Measurements from ENCODE around the gene AKAIN1. TPM values are rescaled to one million over a fixed set of nuclear protein-coding genes. Genes with fewer than 3 reads are reported as not detected.

The AKAIN1 gene
- total RNA-seq, 1 experiment from 2014 or later, result not detected

- CTCF ChIA-PET, result no interaction called here
- H3K27me3 ChIP-seq (ENCODE audit: control insufficient read depth, insufficient read depth, low read length), result no peaks in the 10 kb centered on the region
- H3K9me3 ChIP-seq (ENCODE audit: control insufficient read depth, insufficient read depth, low read depth, low read length), result no peaks in the 10 kb centered on the region
- intact Hi-C loops (cut with micrococcal nuclease; ENCODE audit: unreplicated experiment) (no loop called here), in situ Hi-C loops (cut with HindIII; ENCODE audit: low pct_unique_long_range_greater_than_20kb, low sequenced_read_pairs) (no loop called here)
- POLR2A ChIA-PET, result no interaction called here
- TF ChIP-seq REST (IDR thresholded peaks at IDR 0.05; ENCODE audit: insufficient read depth in 1 of 2, low read depth in 2 of 2, low read length in 1 of 2) (no peak), POLR2AphosphoS5 (IDR thresholded peaks at IDR 0.05; ENCODE audit: low read depth, low read length) (no peak), TCF7L2 (IDR thresholded peaks at IDR 0.05; ENCODE audit: low read depth, low read length) (no peak), SIN3A (IDR thresholded peaks at IDR 0.05; ENCODE audit: borderline replicate concordance, insufficient read depth, low read depth, low read length) (no peak), CTCF (IDR thresholded peaks at IDR 0.05) (no peak)
- no peaks in the 10 kb centered on the region for H3K4me1 ChIP-seq (ENCODE audit: control insufficient read depth, insufficient read depth, low read length)
- no peak overlapping the region for H3K4me3 ChIP-seq (ENCODE audit: low read depth in 2 of 2, low read length in 2 of 2)
- DNase-seq (ENCODE audit: low read depth, low spot score) (no peak), ATAC-seq (no peak)
- no peak overlapping the region for H3K27ac ChIP-seq (ENCODE audit: low read length)
- no TSS peak for BruUV-seq (replicated peaks)
- no peaks in the 10 kb centered on the region for H3K36me3 ChIP-seq (ENCODE audit: control insufficient read depth, insufficient read depth, low read length)
These were observed 93.4 kb downstream of the AKAIN1 start for GRCh38 chr18:5103693-5104092.

- in situ Hi-C loops (cut with HindIII; ENCODE audit: low pct_unique_long_range_greater_than_20kb, low sequenced_read_pairs) (no loop called here), intact Hi-C loops (cut with micrococcal nuclease; ENCODE audit: unreplicated experiment) (no loop called here)
- ATAC-seq, result no peak
- H3K36me3 ChIP-seq (ENCODE audit: control insufficient read depth, insufficient read depth, low read length), result no peaks in the 10 kb centered on the region
- H3K4me1 ChIP-seq (ENCODE audit: control insufficient read depth, insufficient read depth, low read length), result no peaks in the 10 kb centered on the region
- CTCF ChIA-PET, result no interaction called here
- H3K9me3 ChIP-seq (ENCODE audit: control insufficient read depth, insufficient read depth, low read depth, low read length), result no peaks in the 10 kb centered on the region
- no peaks in the 10 kb centered on the region for H3K27me3 ChIP-seq (ENCODE audit: control insufficient read depth, insufficient read depth, low read length)
- POLR2A ChIA-PET, result no interaction called here
- no peak overlapping the region for H3K27ac ChIP-seq (ENCODE audit: low read length)
- TF ChIP-seq TCF7L2 (IDR thresholded peaks at IDR 0.05; ENCODE audit: low read depth, low read length) (no peak), SIN3A (IDR thresholded peaks at IDR 0.05; ENCODE audit: borderline replicate concordance, insufficient read depth, low read depth, low read length) (no peak), POLR2AphosphoS5 (IDR thresholded peaks at IDR 0.05; ENCODE audit: low read depth, low read length) (no peak), REST (IDR thresholded peaks at IDR 0.05; ENCODE audit: insufficient read depth in 1 of 2, low read depth in 2 of 2, low read length in 1 of 2) (no peak)
- no peak overlapping the region for H3K4me3 ChIP-seq (ENCODE audit: low read depth in 2 of 2, low read length in 2 of 2)
- BruUV-seq (replicated peaks), result no TSS peak
- no peak for DNase-seq (ENCODE audit: low read depth, low spot score)
These were observed 93.8 kb downstream of the AKAIN1 start for GRCh38 chr18:5103286-5103685.
